Kidney epithelial cell (primary cell): ENCODE measurements around the gene AARS2. TPM values are rescaled to one million over a fixed set of nuclear protein-coding genes. Genes with fewer than 3 reads are reported as not detected.
"Not testable (repeated sequence)": the region's sequence is repeated elsewhere in the genome, so short reads cannot be mapped to it uniquely, and the experiment has no call there.

Source experiments
- DNase-seq: peaks from one replicate; pipeline ENCODE4 v3.0.0-alpha.2; 2010; ENCODE audit warnings: low read depth
- H3K27me3 ChIP-seq: 2 replicates; pipeline ENCODE4 v1.6.0; 2011; ENCODE audit warnings: low read length; ENCODE audit not compliant: control insufficient read depth, insufficient read depth
- H3K36me3 ChIP-seq: 2 replicates; pipeline ENCODE4 v1.5.1; 2011; ENCODE audit warnings: low read length; ENCODE audit not compliant: control insufficient read depth, insufficient read depth
- H3K4me3 ChIP-seq: 2 replicates; pipeline ENCODE4 v1.5.1; 2011; ENCODE audit warnings: low read depth, mild to moderate bottlenecking, control low read depth, low read length
- CTCF ChIP-seq: IDR thresholded peaks from 2 replicates; pipeline ENCODE4 v1.5.1; 2011; ENCODE audit warnings: mild to moderate bottlenecking, moderate library complexity, low read length, control low read depth, inconsistent platforms; ENCODE audit not compliant: insufficient read depth, poor library complexity, severe bottlenecking
- total RNA-seq: library from RNA; depleted of rRNA; stranded (reverse); fragments of >200 nt; gene quantifications from 2 replicates; pipeline ENCODE4 v1.2.3, GENCODE V29; 2015

The AARS2 gene
- total RNA-seq, 1 donor from 2014 or later: 11.9 TPM

GRCh38 chr6:44327096-44327495 lies 13.9 kb upstream of the AARS2 start:
- DNase-seq: no peak
- peaks cover 11% of the 10 kb centered on the region for H3K27me3 ChIP-seq
- no peaks in the 10 kb centered on the region for H3K36me3 ChIP-seq
- no peak overlapping the region for H3K4me3 ChIP-seq
- no peak for TF ChIP-seq CTCF

- no peaks in the 10 kb centered on the region for H3K36me3 ChIP-seq
- no peak for TF ChIP-seq CTCF
These were observed 8.1 kb upstream of the AARS2 start for GRCh38 chr6:44321210-44321609.

GRCh38 chr6:44317136-44317631 lies 4.0 kb upstream of the AARS2 start:
- not testable (repeated sequence) for DNase-seq, H3K4me3 ChIP-seq, H3K36me3 ChIP-seq, H3K27me3 ChIP-seq

More at GRCh38 chr6:44321210-44321609, 8.1 kb upstream of the AARS2 start:
- no peak for DNase-seq
- peaks cover 2% of the 10 kb centered on the region for H3K27me3 ChIP-seq
- no peak overlapping the region for H3K4me3 ChIP-seq

GRCh38 chr6:44316481-44316880 lies 3.3 kb upstream of the AARS2 start:
- Histone ChIP-seq H3K4me3 (no peak overlapping the region), H3K27me3 (peaks cover 2% of the 10 kb centered on the region), H3K36me3 (no peaks in the 10 kb centered on the region)
- no peak for DNase-seq
- no peak for TF ChIP-seq CTCF

- TF ChIP-seq CTCF: no peak
- Histone ChIP-seq H3K27me3 (peaks cover 2% of the 10 kb centered on the region), H3K4me3 (no peak overlapping the region), H3K36me3 (no peaks in the 10 kb centered on the region)
- no peak for DNase-seq
These were observed 2.8 kb upstream of the AARS2 start for GRCh38 chr6:44315951-44316350.

- H3K36me3 ChIP-seq: no peaks in the 10 kb centered on the region
- no peak overlapping the region for H3K4me3 ChIP-seq
- peaks cover 2% of the 10 kb centered on the region for H3K27me3 ChIP-seq
- no peak for TF ChIP-seq CTCF
- no peak for DNase-seq
These were observed 2.4 kb upstream of the AARS2 start for GRCh38 chr6:44315516-44315915.

- H3K27me3 ChIP-seq, H3K4me3 ChIP-seq, DNase-seq, H3K36me3 ChIP-seq: not testable (repeated sequence)
These were observed 1.5 kb upstream of the AARS2 start for GRCh38 chr6:44314657-44315056.
